Caco-2 (cell line): ENCODE data around the gene EMC8. TPM values are rescaled to one million over a fixed set of nuclear protein-coding genes. Genes with fewer than 3 reads are reported as not detected.

ENCODE experiments used
- BruUV-seq: library from RNA; stranded (reverse); fragments of 400-500 nt; replicated peaks from 2 replicates; lab custom pipeline; 2021; lab: Mats Ljungman, UMichigan
- CTCF ChIA-PET: fragments of 300-600 bp; sonication (Branson Sonifier 250); formaldehyde crosslinking; loops from one replicate; lab custom pipeline; 2022; ENCODE audit warnings: antibody characterized with exemption; lab: Charles Lee
- POLR2A ChIA-PET: fragments of 300-600 bp; sonication (Branson Sonifier 250); formaldehyde crosslinking; loops from one replicate; lab custom pipeline; 2022; ENCODE audit warnings: antibody characterized with exemption; lab: Charles Lee
- DNase-seq, 2 experiments: peaks; one replicate each; pipeline versions ENCODE4 v3.0.0 to v3.0.0-alpha.2; 2020 to 2022
- H3K27me3 ChIP-seq: replicated peaks from 2 replicates; pipeline ENCODE4 v1.6.0; 2011; ENCODE audit warnings: low read length; ENCODE audit not compliant: control insufficient read depth, insufficient read depth
- H3K36me3 ChIP-seq: 2 replicates; pipeline ENCODE4 v1.5.1; 2011; ENCODE audit warnings: low read length; ENCODE audit not compliant: control insufficient read depth, insufficient read depth
- H3K4me1 ChIP-seq: fragments of 250-450 bp; sonication (Bioruptor Pico); 2 replicates; pipeline ENCODE4 v1.5.1; 2020; ENCODE audit warnings: mild to moderate bottlenecking
- H3K4me3 ChIP-seq: 2 replicates; pipeline ENCODE4 v1.5.1; 2011; ENCODE audit warnings: low read depth, mild to moderate bottlenecking, control low read depth, low read length
- H3K9me3 ChIP-seq: fragments of 250-450 bp; sonication (Bioruptor Pico); 2 replicates; pipeline ENCODE4 v1.5.1; 2020; ENCODE audit warnings: mild to moderate bottlenecking, moderate library complexity
- H3K27ac Mint-ChIP-seq: one replicate; pipeline ENCODE4 v1.8.0; 2022; ENCODE audit warnings: mixed read lengths; ENCODE audit not compliant: unreplicated experiment
- H3K27me3 Mint-ChIP-seq: one replicate; pipeline ENCODE4 v1.8.0; 2022; ENCODE audit warnings: mixed read lengths; ENCODE audit not compliant: insufficient read depth, unreplicated experiment
- H3K36me3 Mint-ChIP-seq: one replicate; pipeline ENCODE4 v1.8.0; 2022; ENCODE audit warnings: mild to moderate bottlenecking, mixed read lengths; ENCODE audit not compliant: insufficient read depth, unreplicated experiment
- H3K4me1 Mint-ChIP-seq: one replicate; pipeline ENCODE4 v1.8.0; 2022; ENCODE audit warnings: low read depth, mixed read lengths; ENCODE audit not compliant: unreplicated experiment
- H3K4me3 Mint-ChIP-seq: one replicate; pipeline ENCODE4 v1.8.0; 2022; ENCODE audit warnings: mild to moderate bottlenecking, moderate library complexity, mixed read lengths; ENCODE audit not compliant: unreplicated experiment
- H3K9me3 Mint-ChIP-seq: one replicate; pipeline ENCODE4 v1.8.0; 2022; ENCODE audit warnings: mixed read lengths; ENCODE audit not compliant: unreplicated experiment
- CTCF ChIP-seq, 2 experiments: fragments of 200-600 bp in 1 of 2; IDR thresholded peaks; 1 replicate in 1 of 2; 2 replicates in 1 of 2; pipeline versions ENCODE4 v1.5.1 to v1.8.0; 2011 to 2022; ENCODE audit warnings: antibody characterized with exemption in 1 of 2, control low read depth in 1 of 2, inconsistent platforms in 1 of 2, low read depth in 1 of 2, low read length in 1 of 2, mild to moderate bottlenecking in 1 of 2, moderate library complexity in 1 of 2; ENCODE audit not compliant: insufficient read depth in 1 of 2, severe bottlenecking in 1 of 2, unreplicated experiment in 1 of 2
- intact Hi-C: fragments of 100-400 bp; cut with micrococcal nuclease; formaldehyde crosslinking; loops from one replicate; pipeline ENCODE4 v1.10.0; 2022; ENCODE audit not compliant: unreplicated experiment
- total RNA-seq: library from RNA; stranded (reverse); gene quantifications from 2 replicates; pipeline ENCODE4 v1.2.3, GENCODE V29; 2022

EMC8 gene
- total RNA-seq, 1 experiment from 2014 or later, result 94.7 TPM

GRCh38 chr16:85765767-85766166, 33.6 kb downstream of the EMC8 start:
- Mint-ChIP-seq H3K4me3 (no peak overlapping the region), H3K36me3 (peaks cover 7% of the 10 kb centered on the region), H3K27me3 (peaks cover 4% of the 10 kb centered on the region), H3K4me1 (no peaks in the 10 kb centered on the region), H3K9me3 (no peaks in the 10 kb centered on the region), H3K27ac (no peak overlapping the region)
- H3K4me3 ChIP-seq, result no peak overlapping the region
- no peaks in the 10 kb centered on the region for H3K36me3 ChIP-seq
- H3K4me1 ChIP-seq, result no peaks in the 10 kb centered on the region
- no peaks in the 10 kb centered on the region for H3K9me3 ChIP-seq
- BruUV-seq, result no TSS peak
- intact Hi-C loops, result no loop called here
- H3K27me3 ChIP-seq, result no peaks in the 10 kb centered on the region; the same call in 1 of the 2 replicates
- POLR2A ChIA-PET, result no interaction called here
- TF ChIP-seq CTCF (IDR thresholded peaks at IDR 0.05; ENCODE audit: insufficient read depth in 1 of 2, low read depth in 1 of 2, low read length in 1 of 2, severe bottlenecking in 1 of 2, unreplicated experiment in 1 of 2), result no peak
- no peak for DNase-seq
- CTCF ChIA-PET, result no interaction called here

GRCh38 chr16:85765211-85765610, 34.1 kb downstream of the EMC8 start:
- Mint-ChIP-seq H3K9me3 (no peaks in the 10 kb centered on the region), H3K36me3 (peaks cover 5% of the 10 kb centered on the region), H3K4me3 (no peak overlapping the region), H3K27ac (no peak overlapping the region), H3K27me3 (peaks cover 7% of the 10 kb centered on the region), H3K4me1 (no peaks in the 10 kb centered on the region)
- Histone ChIP-seq H3K27me3 (no peaks in the 10 kb centered on the region; the same call in 1 of the 2 replicates), H3K4me1 (no peaks in the 10 kb centered on the region), H3K9me3 (no peaks in the 10 kb centered on the region), H3K4me3 (no peak overlapping the region), H3K36me3 (no peaks in the 10 kb centered on the region)
- ChIA-PET POLR2A (no interaction called here), CTCF (no interaction called here)
- intact Hi-C loops, result no loop called here
- no peak for TF ChIP-seq CTCF (IDR thresholded peaks at IDR 0.05; ENCODE audit: insufficient read depth in 1 of 2, low read depth in 1 of 2, low read length in 1 of 2, severe bottlenecking in 1 of 2, unreplicated experiment in 1 of 2)
- no TSS peak for BruUV-seq
- DNase-seq, result no peak

GRCh38 chr16:85763616-85764015, 35.7 kb downstream of the EMC8 start:
- BruUV-seq, result no TSS peak
- Histone ChIP-seq H3K4me1 (no peaks in the 10 kb centered on the region), H3K27me3 (no peaks in the 10 kb centered on the region; the same call in 1 of the 2 replicates), H3K9me3 (no peaks in the 10 kb centered on the region), H3K4me3 (no peak overlapping the region), H3K36me3 (no peaks in the 10 kb centered on the region)
- no peak for DNase-seq
- Mint-ChIP-seq H3K4me3 (no peak overlapping the region), H3K27ac (no peak overlapping the region), H3K27me3 (peaks cover 15% of the 10 kb centered on the region), H3K4me1 (no peaks in the 10 kb centered on the region), H3K36me3 (peaks cover 5% of the 10 kb centered on the region), H3K9me3 (no peaks in the 10 kb centered on the region)
- TF ChIP-seq CTCF (IDR thresholded peaks at IDR 0.05; ENCODE audit: insufficient read depth in 1 of 2, low read depth in 1 of 2, low read length in 1 of 2, severe bottlenecking in 1 of 2, unreplicated experiment in 1 of 2), result no peak
- intact Hi-C loops, result no loop called here
- ChIA-PET POLR2A (no interaction called here), CTCF (no interaction called here)
